Activated T-cell treated with anti-CD3 and anti-CD28 coated beads, Interleukin-2, amount 50 U/mL, for 48 hours (primary cell): ENCODE data around the gene VAPA.

ENCODE experiments used
- DNase-seq, 2 experiments: peaks; one replicate each; pipeline ENCODE4 v3.0.0-alpha.2; 2020

Gene VAPA

GRCh38 chr18:9986156-9986930, 72.5 kb downstream of the VAPA start:
- DNase-seq = no peak

GRCh38 chr18:9987345-9987744, 73.5 kb downstream of the VAPA start:
- no peak for DNase-seq

GRCh38 chr18:9987931-9988330, 74.1 kb downstream of the VAPA start:
- no peak for DNase-seq

GRCh38 chr18:9988665-9989064, 74.8 kb downstream of the VAPA start:
- no peak for DNase-seq

- no peak for DNase-seq
These were observed 75.7 kb downstream of the VAPA start for GRCh38 chr18:9989481-9989880.

- DNase-seq = no peak
These were observed 77.5 kb downstream of the VAPA start for GRCh38 chr18:9991011-9992000.

GRCh38 chr18:9992300-9992972, 78.6 kb downstream of the VAPA start:
- DNase-seq = no peak

GRCh38 chr18:9992973-9993520, 79.2 kb downstream of the VAPA start:
- DNase-seq = no peak

GRCh38 chr18:9993521-9994025, 79.8 kb downstream of the VAPA start:
- DNase-seq = no peak

GRCh38 chr18:9994026-9994570, 80.3 kb downstream of the VAPA start:
- no peak for DNase-seq

- no peak for DNase-seq
These were observed 81.0 kb downstream of the VAPA start for GRCh38 chr18:9994701-9995235.

GRCh38 chr18:9995631-9996030, 81.8 kb downstream of the VAPA start:
- DNase-seq = no peak

GRCh38 chr18:9996094-9996493, 82.3 kb downstream of the VAPA start:
- DNase-seq = no peak

GRCh38 chr18:9997711-9998110, 83.9 kb downstream of the VAPA start:
- no peak for DNase-seq

GRCh38 chr18:9998330-9998729, 84.5 kb downstream of the VAPA start:
- DNase-seq = no peak

GRCh38 chr18:10002280-10002679, 88.5 kb downstream of the VAPA start:
- no peak for DNase-seq

- DNase-seq = no peak
These were observed 89.5 kb downstream of the VAPA start for GRCh38 chr18:10003281-10003680.

- no peak for DNase-seq
These were observed 90.0 kb downstream of the VAPA start for GRCh38 chr18:10003866-10004265.

- no peak for DNase-seq
These were observed 92.6 kb downstream of the VAPA start for GRCh38 chr18:10006311-10006893.

GRCh38 chr18:10008006-10008647, 94.3 kb downstream of the VAPA start:
- no peak for DNase-seq
